C4-2B (cell line): ENCODE data around the gene GARIN5B.

Source experiments
- CTCF ChIP-seq: fragments of 450-650 bp; conservative IDR thresholded peaks from 2 replicates; pipeline ENCODE4 v1.5.1; 2017; ENCODE audit warnings: mild to moderate bottlenecking
- ZFX ChIP-seq: fragments of 450-650 bp; IDR thresholded peaks from 2 replicates; pipeline ENCODE4 v1.6.1; 2017

- TF ChIP-seq ZFX (no peak), CTCF (no peak)
These were observed 6.7 kb upstream of the GARIN5B start for GRCh38 chr19:55369653-55370304.
